Epithelial cell of proximal tubule (primary cell): ENCODE measurements around the gene PAGE3. TPM values are rescaled to one million over a fixed set of nuclear protein-coding genes. Genes with fewer than 3 reads are reported as not detected.
A peak's percentile ranks its signal among the peaks of the same experiment; 100 is the strongest.

ENCODE experiments used
- DNase-seq: peaks from one replicate; pipeline ENCODE4 v3.0.0-alpha.2; 2011; ENCODE audit warnings: low read depth
- H3K4me3 ChIP-seq: 2 replicates; pipeline ENCODE4 v1.5.1; 2011; ENCODE audit warnings: low read depth, mild to moderate bottlenecking, low read length
- total RNA-seq: library from RNA; depleted of rRNA; stranded (reverse); fragments of >200 nt; gene quantifications from 2 replicates; pipeline ENCODE4 v1.2.3, GENCODE V29; 2015
- TF ChIP-seq, protein P1 (sequence below): conservative IDR thresholded peaks from 2 replicates; pipeline ENCODE4 v1.5.1; 2012; ENCODE audit warnings: low read depth, mild to moderate bottlenecking, low read length

Gene PAGE3
- total RNA-seq, 1 donor from 2014 or later, result not detected

- H3K4me3 ChIP-seq, result no peak within 1 kb of the TSS
- DNase-seq, result no peak
- TF ChIP-seq, protein P1, sequence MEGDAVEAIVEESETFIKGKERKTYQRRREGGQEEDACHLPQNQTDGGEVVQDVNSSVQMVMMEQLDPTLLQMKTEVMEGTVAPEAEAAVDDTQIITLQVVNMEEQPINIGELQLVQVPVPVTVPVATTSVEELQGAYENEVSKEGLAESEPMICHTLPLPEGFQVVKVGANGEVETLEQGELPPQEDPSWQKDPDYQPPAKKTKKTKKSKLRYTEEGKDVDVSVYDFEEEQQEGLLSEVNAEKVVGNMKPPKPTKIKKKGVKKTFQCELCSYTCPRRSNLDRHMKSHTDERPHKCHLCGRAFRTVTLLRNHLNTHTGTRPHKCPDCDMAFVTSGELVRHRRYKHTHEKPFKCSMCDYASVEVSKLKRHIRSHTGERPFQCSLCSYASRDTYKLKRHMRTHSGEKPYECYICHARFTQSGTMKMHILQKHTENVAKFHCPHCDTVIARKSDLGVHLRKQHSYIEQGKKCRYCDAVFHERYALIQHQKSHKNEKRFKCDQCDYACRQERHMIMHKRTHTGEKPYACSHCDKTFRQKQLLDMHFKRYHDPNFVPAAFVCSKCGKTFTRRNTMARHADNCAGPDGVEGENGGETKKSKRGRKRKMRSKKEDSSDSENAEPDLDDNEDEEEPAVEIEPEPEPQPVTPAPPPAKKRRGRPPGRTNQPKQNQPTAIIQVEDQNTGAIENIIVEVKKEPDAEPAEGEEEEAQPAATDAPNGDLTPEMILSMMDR, result no peak
These were observed 44.5 kb downstream of the PAGE3 start, which contains the start of gene PAGE5 for GRCh38 chrX:55220119-55220794. Gene PAGE5 (plus strand): TSS chrX:55220346. CDS start chrX:55221383, 1,037 bp downstream.

- no peak overlapping the region for H3K4me3 ChIP-seq
- TF ChIP-seq, protein P1, result no peak
- DNase-seq, result no peak
These were observed 51.3 kb downstream of the PAGE3 start for GRCh38 chrX:55213381-55213780.

- peak overlapping the region; percentile 49 for H3K4me3 ChIP-seq
- TF ChIP-seq, protein P1, result peak; percentile 34
- no peak for DNase-seq
These were observed 53.6 kb downstream of the PAGE3 start for GRCh38 chrX:55210931-55211677.

Other genes with a start within 250 kb of the PAGE3 start
- gene ALAS2, start 233.9 kb downstream of the PAGE3 start, total RNA-seq, result not detected in 2 replicates
- gene PAGE2B, start 189.9 kb downstream of the PAGE3 start, total RNA-seq, result not detected in 2 replicates
- gene PAGE2, start 175.9 kb downstream of the PAGE3 start, total RNA-seq, result not detected in 2 replicates
- gene PAGE5, start 44.6 kb downstream of the PAGE3 start, total RNA-seq, result not detected in 2 replicates
- 11.3 and 13.1 TPM in 2 replicates for gene MAGEH1, start 187.2 kb upstream of the PAGE3 start, total RNA-seq
- 0.80 and 1.0 TPM in 2 replicates for gene USP51, start 224.9 kb upstream of the PAGE3 start, total RNA-seq